Spleen (tissue), 11 donors: ENCODE data around the gene SGCA. TPM values are rescaled to one million over a fixed set of nuclear protein-coding genes. Genes with fewer than 3 reads are reported as not detected.

ENCODE experiments used
- DNase-seq: peaks from one replicate; pipeline ENCODE4 v3.0.0-alpha.2; 2020
- H3K27ac ChIP-seq, 8 donors: fragments of 200-600 bp; sonication (generic) in 7 of 8; 1 replicate in 4 of 8; 2 replicates in 4 of 8; pipeline versions ENCODE4 v1.5.0 to v1.8.0; 2016 to 2021; ENCODE audit warnings: inconsistent platforms in 4 of 8, mild to moderate bottlenecking in 4 of 8, moderate library complexity in 1 of 8
- H3K27me3 ChIP-seq, 7 donors: fragments of 200-600 bp; sonication (generic) in 6 of 7; replicated peaks in 1 of 7; 1 replicate in 4 of 7; 2 replicates in 3 of 7; pipeline versions ENCODE4 v1.5.0 to v1.8.0; 2016 to 2021; ENCODE audit warnings: inconsistent platforms in 3 of 7, mild to moderate bottlenecking in 1 of 7
- H3K36me3 ChIP-seq, 6 donors: fragments of 200-600 bp; sonication (generic) in 5 of 6; 1 replicate in 4 of 6; 2 replicates in 2 of 6; pipeline versions ENCODE4 v1.5.0 to v1.8.0; 2016 to 2021; ENCODE audit warnings: inconsistent platforms in 2 of 6
- H3K4me1 ChIP-seq, 6 donors: fragments of 200-600 bp; sonication (generic) in 5 of 6; 1 replicate in 3 of 6; 2 replicates in 3 of 6; pipeline versions ENCODE4 v1.5.0 to v1.8.0; 2016 to 2021; ENCODE audit warnings: inconsistent platforms in 3 of 6
- H3K4me3 ChIP-seq, 8 donors: fragments of 200-600 bp; sonication (generic) in 7 of 8; 1 replicate in 4 of 8; 2 replicates in 4 of 8; pipeline versions ENCODE4 v1.5.0 to v1.8.0; 2016 to 2021; ENCODE audit warnings: inconsistent platforms in 4 of 8, mild to moderate bottlenecking in 4 of 8, moderate library complexity in 2 of 8
- H3K9me3 ChIP-seq, 8 donors: fragments of 200-600 bp; sonication (generic) in 7 of 8; 1 replicate in 4 of 8; 2 replicates in 4 of 8; pipeline versions ENCODE4 v1.5.0 to v1.8.0; 2016 to 2021; ENCODE audit warnings: inconsistent platforms in 4 of 8
- CTCF ChIP-seq, 11 experiments: fragments of 200-600 bp in 7 of 11; fragments of 450-650 bp in 4 of 11; sonication (generic) in 4 of 11; IDR thresholded peaks in 8 of 11; conservative IDR thresholded peaks in 3 of 11; 1 replicate in 7 of 11; 2 replicates in 4 of 11; pipeline versions ENCODE4 v1.4.0 to v1.8.0; 2016 to 2021; ENCODE audit warnings: antibody characterized with exemption in 11 of 11, inconsistent platforms in 4 of 11, mild to moderate bottlenecking in 1 of 11
- POLR2A ChIP-seq, 3 donors: fragments of 450-650 bp; IDR thresholded peaks; one replicate each; pipeline ENCODE4 v1.5.1; 2017; ENCODE audit warnings: antibody characterized with exemption in 3 of 3, mild to moderate bottlenecking in 1 of 3
- POLR2AphosphoS5 ChIP-seq, 3 donors: sonication (generic); formaldehyde crosslinking; IDR thresholded peaks; one replicate each; pipeline ENCODE4 v1.5.1; 2017; ENCODE audit warnings: antibody characterized with exemption in 3 of 3
- WGBS, 5 donors: extraction: QIAGEN DNeasy Blood & Tissue Kit in 3 of 5; methylation state at CpG; one replicate each; pipeline versions ENCODE4 v1.1.5 to v1.1.7; 2013 to 2018; 5-methylcytosine and 5-hydroxymethylcytosine counted together
- intact Hi-C: fragments of 100-400 bp; cut with DNase I; formaldehyde crosslinking; loops from one replicate; pipeline ENCODE4 v1.15.0; 2023; ENCODE audit warnings: low total_unique reads
- polyA plus RNA-seq, 3 donors: library from polyadenylated mRNA; stranded (reverse); fragments of 200-250 nt; gene quantifications; one replicate each; pipeline ENCODE4 v1.2.1, GENCODE V29; 2013
- total RNA-seq, 7 donors: library from RNA; depleted of rRNA in 3 of 7; stranded (reverse); fragments of >200 nt in 3 of 7; fragmentation: NEBNext Ultra II Directional in 4 of 7; extraction: Animal tissue kit (Norgen Biotek cat#: 25700) in 4 of 7; gene quantifications; one replicate each; pipeline versions ENCODE4 v1.1.0 to v1.2.1, GENCODE V29; 2016 to 2021
- donor health status: healthy with polysubstance abuse.
- donor health status: DM: no; HTN: no; CAD: no; lungs with moderate emphysema.
- donor health status: DM: no; HTN: no; CAD: no.
- donor health status: Bipolar disorder and iron deficiency.
- donor health status: healthy.
- donor health status: DM: no; HTN: no; CAD: no.
- donor health status: DM: yes; HTN: yes; CAD: no.

Gene SGCA
- total and polyA plus RNA-seq, 10 donors = 1.2 to 5.9 (median 3.7) TPM; not detected in 1

DNA sequence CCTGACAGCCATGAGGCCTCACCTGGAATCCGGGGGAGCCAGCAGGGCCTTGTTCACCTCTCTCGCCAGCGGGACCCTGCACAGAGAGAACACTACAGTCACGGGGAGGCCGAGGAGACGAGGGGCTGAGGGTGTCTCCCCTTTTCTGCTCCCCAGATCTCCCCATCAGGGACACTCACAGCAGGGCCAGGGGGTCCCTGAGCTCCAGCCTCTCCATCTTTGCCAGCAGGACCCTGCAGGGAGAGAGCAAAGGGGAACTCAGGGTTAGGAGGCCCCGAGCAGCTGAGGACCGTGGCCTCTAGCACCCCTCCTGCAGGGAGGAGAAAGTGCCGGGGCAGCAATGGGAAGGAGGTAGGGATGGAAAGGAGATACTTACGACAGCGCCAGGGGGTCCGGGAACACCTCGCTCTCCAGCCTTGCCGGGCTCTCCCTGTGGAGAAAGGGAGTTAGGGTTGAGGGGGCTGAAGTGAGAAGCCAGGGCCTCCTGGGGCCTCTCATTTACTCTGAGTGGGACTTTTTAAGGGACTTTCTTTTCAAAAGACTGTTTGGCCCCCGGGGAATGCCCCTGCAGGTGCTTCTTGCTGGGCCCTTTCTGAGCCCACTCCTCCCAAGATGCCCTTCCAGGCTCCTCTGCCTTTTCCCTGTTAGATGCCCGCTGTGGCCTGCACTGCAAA, 26.9 kb downstream of the SGCA start:
- intact Hi-C loops = no loop called here

DNA sequence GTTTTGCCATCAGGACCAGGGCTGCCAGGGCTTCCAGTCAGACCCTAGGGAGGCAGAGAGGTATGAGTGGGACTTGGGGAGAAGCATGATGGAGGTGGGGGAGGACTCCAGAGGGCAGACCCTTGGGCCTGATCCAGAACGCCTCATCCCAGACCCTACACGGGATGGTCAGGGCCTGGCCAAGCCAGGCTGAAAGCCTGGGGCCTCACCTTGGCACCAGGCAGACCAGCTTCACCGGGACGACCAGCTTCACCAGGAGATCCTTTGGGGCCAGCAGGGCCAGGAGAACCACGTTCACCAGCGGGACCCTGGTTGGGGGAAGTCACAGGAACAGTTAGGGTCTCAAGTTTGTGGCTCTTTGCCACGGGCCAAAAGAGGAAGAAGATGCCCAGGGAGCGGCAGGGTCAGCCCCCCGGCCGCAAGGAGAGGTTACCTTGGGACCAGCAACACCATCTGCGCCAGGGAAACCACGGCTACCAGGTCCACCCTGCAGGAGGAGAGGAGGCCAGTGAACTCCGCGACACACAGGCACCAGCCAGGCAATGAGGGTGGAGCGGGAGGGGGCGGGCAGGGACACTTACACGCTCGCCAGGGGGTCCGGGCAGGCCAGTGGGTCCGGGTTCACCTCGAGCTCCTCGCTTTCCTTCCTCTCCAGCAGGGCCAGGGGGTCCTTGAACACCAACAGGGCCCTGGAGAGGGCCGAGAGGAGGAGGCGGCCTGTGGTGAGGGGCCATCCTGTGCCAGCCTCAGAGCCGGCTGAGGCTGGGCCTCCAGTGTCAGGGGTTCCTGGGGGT, 28.5 kb downstream of the SGCA start:
- Histone ChIP-seq H3K27me3 (peaks cover 0 to 20% (median 4%) of the 10 kb centered on the region in 7 donors), H3K4me3 (no peak overlapping the region), H3K36me3 (peaks cover 0 to 88% (median 2%) of the 10 kb centered on the region in 6 donors), H3K4me1 (peaks cover 0 to 28% (median 7%) of the 10 kb centered on the region in 6 donors), H3K9me3 (no peaks in the 10 kb centered on the region), H3K27ac (no peak overlapping the region)
- WGBS, 5 donors = 63 to 75% (median 71%) methylated on average over 16 to 25 of the region's 25 CpGs
- no peak for DNase-seq
- no peak for TF ChIP-seq CTCF (IDR thresholded peaks at IDR 0.05 in 8 of 11, conservative IDR thresholded peaks at IDR 0.05 in 3 of 11)
- TF ChIP-seq POLR2A (IDR thresholded peaks at IDR 0.05) = no peak
- no peak for TF ChIP-seq POLR2AphosphoS5 (IDR thresholded peaks at IDR 0.05)
- intact Hi-C loops = no loop called here

More for the DNA sequence above, 26.9 kb downstream of the SGCA start:
- Histone ChIP-seq H3K9me3 (no peaks in the 10 kb centered on the region), H3K27me3 (peaks cover 0 to 10% (median 0%) of the 10 kb centered on the region in 7 donors), H3K4me1 (peaks cover 0 to 12% (median 0%) of the 10 kb centered on the region in 6 donors), H3K36me3 (peaks cover 0 to 97% (median 2%) of the 10 kb centered on the region in 6 donors), H3K27ac (no peak overlapping the region), H3K4me3 (no peak overlapping the region)
- TF ChIP-seq CTCF (IDR thresholded peaks at IDR 0.05 in 8 of 11, conservative IDR thresholded peaks at IDR 0.05 in 3 of 11) = no peak
- no peak for TF ChIP-seq POLR2A (IDR thresholded peaks at IDR 0.05)
- TF ChIP-seq POLR2AphosphoS5 (IDR thresholded peaks at IDR 0.05) = no peak
- WGBS, 5 donors = 70 to 83% (median 80%) methylated on average over 16 of the region's 16 CpGs
- DNase-seq = no peak

GRCh38 chr17:50194934-50195865, 29.4 kb downstream of the SGCA start:
- no peak for TF ChIP-seq CTCF (IDR thresholded peaks at IDR 0.05 in 8 of 11, conservative IDR thresholded peaks at IDR 0.05 in 3 of 11)
- TF ChIP-seq POLR2AphosphoS5 (IDR thresholded peaks at IDR 0.05) = no peak
- no peak for TF ChIP-seq POLR2A (IDR thresholded peaks at IDR 0.05)
- 78 to 87% (median 85%) methylated on average over 13 to 17 of the region's 17 CpGs for WGBS, 5 donors
- intact Hi-C loops = no loop called here
- peaks cover 0 to 29% (median 12%) of the 10 kb centered on the region in 7 donors for H3K27me3 ChIP-seq
- DNase-seq = no peak
- H3K9me3 ChIP-seq = no peaks in the 10 kb centered on the region
- no peak overlapping the region for H3K4me3 ChIP-seq
- no peak overlapping the region for H3K27ac ChIP-seq
- H3K36me3 ChIP-seq = peaks cover 0 to 79% (median 2%) of the 10 kb centered on the region in 6 donors
- H3K4me1 ChIP-seq = peaks cover 0 to 37% (median 14%) of the 10 kb centered on the region in 6 donors
